ENCODE measurements around the gene CACNB2.

CACNB2 gene

DNA sequence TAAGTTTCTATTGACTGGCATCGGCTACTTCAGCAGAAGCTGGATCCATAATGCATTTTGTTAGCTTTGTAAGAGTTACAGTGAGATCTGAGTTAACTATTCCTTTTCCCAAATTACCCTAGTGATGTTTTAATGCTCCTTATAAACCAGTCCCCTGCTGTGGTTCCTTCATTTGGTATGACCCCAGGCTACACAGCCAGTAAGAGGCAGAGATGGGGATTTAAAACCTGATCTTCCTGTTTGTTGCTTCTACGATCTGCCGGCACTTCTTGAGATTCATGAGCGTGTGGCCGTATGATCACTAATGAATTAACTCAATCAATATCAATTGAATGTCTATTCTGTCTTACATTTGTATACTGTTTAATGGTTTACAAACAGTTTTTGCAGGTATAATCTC, 86.1 kb downstream of the CACNB2 start:
- Histone ChIP-seq H3K27ac (replicated peaks) (no peak overlapping the region), H3K27me3 (ENCODE audit: insufficient read depth, poor library complexity, severe bottlenecking) (no peaks in the 10 kb centered on the region), H3K4me3 (replicated peaks; ENCODE audit: insufficient read depth, low read length) (no peak overlapping the region)
- DNase-seq (ENCODE audit: low read depth in 1 of 2, low spot score in 1 of 2): no peak
- TF ChIP-seq SPI1 (IDR thresholded peaks at IDR 0.05; ENCODE audit: borderline replicate concordance, low read depth) (no peak), POLR2AphosphoS5 (IDR thresholded peaks at IDR 0.05; ENCODE audit: low read depth) (no peak), GABPA (IDR thresholded peaks at IDR 0.05; ENCODE audit: low read depth) (no peak)
- TF ChIP-seq, protein P1, sequence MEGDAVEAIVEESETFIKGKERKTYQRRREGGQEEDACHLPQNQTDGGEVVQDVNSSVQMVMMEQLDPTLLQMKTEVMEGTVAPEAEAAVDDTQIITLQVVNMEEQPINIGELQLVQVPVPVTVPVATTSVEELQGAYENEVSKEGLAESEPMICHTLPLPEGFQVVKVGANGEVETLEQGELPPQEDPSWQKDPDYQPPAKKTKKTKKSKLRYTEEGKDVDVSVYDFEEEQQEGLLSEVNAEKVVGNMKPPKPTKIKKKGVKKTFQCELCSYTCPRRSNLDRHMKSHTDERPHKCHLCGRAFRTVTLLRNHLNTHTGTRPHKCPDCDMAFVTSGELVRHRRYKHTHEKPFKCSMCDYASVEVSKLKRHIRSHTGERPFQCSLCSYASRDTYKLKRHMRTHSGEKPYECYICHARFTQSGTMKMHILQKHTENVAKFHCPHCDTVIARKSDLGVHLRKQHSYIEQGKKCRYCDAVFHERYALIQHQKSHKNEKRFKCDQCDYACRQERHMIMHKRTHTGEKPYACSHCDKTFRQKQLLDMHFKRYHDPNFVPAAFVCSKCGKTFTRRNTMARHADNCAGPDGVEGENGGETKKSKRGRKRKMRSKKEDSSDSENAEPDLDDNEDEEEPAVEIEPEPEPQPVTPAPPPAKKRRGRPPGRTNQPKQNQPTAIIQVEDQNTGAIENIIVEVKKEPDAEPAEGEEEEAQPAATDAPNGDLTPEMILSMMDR (IDR thresholded peaks at IDR 0.05; ENCODE audit: insufficient read depth, low read length): no peak
- TF ChIP-seq, protein P2, sequence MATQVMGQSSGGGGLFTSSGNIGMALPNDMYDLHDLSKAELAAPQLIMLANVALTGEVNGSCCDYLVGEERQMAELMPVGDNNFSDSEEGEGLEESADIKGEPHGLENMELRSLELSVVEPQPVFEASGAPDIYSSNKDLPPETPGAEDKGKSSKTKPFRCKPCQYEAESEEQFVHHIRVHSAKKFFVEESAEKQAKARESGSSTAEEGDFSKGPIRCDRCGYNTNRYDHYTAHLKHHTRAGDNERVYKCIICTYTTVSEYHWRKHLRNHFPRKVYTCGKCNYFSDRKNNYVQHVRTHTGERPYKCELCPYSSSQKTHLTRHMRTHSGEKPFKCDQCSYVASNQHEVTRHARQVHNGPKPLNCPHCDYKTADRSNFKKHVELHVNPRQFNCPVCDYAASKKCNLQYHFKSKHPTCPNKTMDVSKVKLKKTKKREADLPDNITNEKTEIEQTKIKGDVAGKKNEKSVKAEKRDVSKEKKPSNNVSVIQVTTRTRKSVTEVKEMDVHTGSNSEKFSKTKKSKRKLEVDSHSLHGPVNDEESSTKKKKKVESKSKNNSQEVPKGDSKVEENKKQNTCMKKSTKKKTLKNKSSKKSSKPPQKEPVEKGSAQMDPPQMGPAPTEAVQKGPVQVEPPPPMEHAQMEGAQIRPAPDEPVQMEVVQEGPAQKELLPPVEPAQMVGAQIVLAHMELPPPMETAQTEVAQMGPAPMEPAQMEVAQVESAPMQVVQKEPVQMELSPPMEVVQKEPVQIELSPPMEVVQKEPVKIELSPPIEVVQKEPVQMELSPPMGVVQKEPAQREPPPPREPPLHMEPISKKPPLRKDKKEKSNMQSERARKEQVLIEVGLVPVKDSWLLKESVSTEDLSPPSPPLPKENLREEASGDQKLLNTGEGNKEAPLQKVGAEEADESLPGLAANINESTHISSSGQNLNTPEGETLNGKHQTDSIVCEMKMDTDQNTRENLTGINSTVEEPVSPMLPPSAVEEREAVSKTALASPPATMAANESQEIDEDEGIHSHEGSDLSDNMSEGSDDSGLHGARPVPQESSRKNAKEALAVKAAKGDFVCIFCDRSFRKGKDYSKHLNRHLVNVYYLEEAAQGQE (IDR thresholded peaks at IDR 0.05; ENCODE audit: insufficient replicate concordance, low read depth): no peak

DNA sequence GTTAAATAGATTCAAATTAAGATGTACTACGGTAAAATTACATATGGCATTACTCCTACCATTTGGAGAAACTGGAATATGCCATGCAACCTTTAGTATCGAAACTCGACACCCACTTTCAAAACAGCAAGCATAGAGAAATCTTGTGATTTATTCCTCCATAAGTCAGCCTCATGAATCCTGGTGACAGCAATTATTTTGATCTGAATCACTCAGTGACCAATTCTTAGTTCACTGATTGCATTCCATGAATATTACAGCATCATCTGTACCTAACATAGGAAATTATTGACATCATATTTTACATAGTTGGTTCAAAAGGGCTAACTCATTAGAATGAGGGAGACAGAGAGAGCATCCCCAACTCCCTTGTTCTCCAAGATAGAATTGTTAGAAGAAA, 89.6 kb downstream of the CACNB2 start:
- no peak for DNase-seq (ENCODE audit: low read depth in 1 of 2, low spot score in 1 of 2)
- no peak overlapping the region for H3K27ac ChIP-seq (replicated peaks)
- TF ChIP-seq GABPA (IDR thresholded peaks at IDR 0.05; ENCODE audit: low read depth) (no peak), POLR2AphosphoS5 (IDR thresholded peaks at IDR 0.05; ENCODE audit: low read depth) (no peak), SPI1 (IDR thresholded peaks at IDR 0.05; ENCODE audit: borderline replicate concordance, low read depth) (no peak)
- TF ChIP-seq, protein P2 (IDR thresholded peaks at IDR 0.05; ENCODE audit: insufficient replicate concordance, low read depth): no peak
- TF ChIP-seq, protein P1 (IDR thresholded peaks at IDR 0.05; ENCODE audit: insufficient read depth, low read length): no peak

DNA sequence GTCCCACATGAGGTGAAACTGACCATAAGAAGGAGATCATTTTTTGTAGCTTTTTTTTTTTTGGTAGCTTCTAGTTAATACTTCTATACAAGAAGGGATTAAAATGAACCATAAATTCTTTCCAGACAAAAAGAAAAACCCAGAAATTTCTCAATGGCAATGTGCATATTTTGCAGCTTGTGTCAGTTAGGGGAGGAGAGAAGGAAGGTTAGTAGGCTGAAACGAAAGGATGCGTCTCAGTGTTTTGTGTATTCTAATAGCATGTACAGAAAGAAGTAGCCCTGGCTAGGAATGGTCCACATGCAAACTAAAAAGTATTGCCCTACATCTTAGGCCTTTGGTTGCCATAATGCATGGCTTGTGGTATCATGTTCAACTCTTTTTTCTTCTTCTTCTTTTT, 90.6 kb downstream of the CACNB2 start:
- no peak for DNase-seq (ENCODE audit: low read depth in 1 of 2, low spot score in 1 of 2)
- TF ChIP-seq, protein P1 (IDR thresholded peaks at IDR 0.05; ENCODE audit: insufficient read depth, low read length): no peak
- no peak for TF ChIP-seq POLR2AphosphoS5 (IDR thresholded peaks at IDR 0.05; ENCODE audit: low read depth)
- no peak overlapping the region for H3K27ac ChIP-seq (replicated peaks)
- H3K4me3 ChIP-seq (replicated peaks; ENCODE audit: insufficient read depth, low read length): no peak overlapping the region
- no peaks in the 10 kb centered on the region for H3K27me3 ChIP-seq (ENCODE audit: insufficient read depth, poor library complexity, severe bottlenecking)

More for the DNA sequence above, 89.6 kb downstream of the CACNB2 start:
- no peaks in the 10 kb centered on the region for H3K27me3 ChIP-seq (ENCODE audit: insufficient read depth, poor library complexity, severe bottlenecking)
- no peak overlapping the region for H3K4me3 ChIP-seq (replicated peaks; ENCODE audit: insufficient read depth, low read length)

DNA sequence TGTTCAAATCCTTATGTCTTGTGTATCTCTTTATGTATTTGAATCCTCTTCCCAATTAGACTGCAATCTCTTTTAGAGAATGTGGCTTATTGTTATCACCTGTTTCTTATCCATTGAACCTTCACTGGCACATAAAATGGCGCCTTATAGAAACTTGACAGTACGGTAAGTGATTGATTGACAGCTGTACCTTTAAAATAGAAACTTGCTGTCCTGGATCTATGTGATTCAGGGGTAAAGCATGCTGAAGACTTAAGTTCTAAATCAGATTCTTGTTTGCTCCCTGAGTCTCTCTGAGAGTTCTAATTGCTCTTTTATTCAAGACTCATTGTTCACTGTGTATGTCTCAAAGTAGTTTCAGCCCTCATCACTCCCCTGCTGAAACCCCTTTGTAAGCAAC, 91.3 kb downstream of the CACNB2 start:
- no peak for DNase-seq (ENCODE audit: low read depth in 1 of 2, low spot score in 1 of 2)
- no peak overlapping the region for H3K27ac ChIP-seq (replicated peaks)
- TF ChIP-seq GABPA (IDR thresholded peaks at IDR 0.05; ENCODE audit: low read depth): no peak
- TF ChIP-seq SPI1 (IDR thresholded peaks at IDR 0.05; ENCODE audit: borderline replicate concordance, low read depth): no peak
- TF ChIP-seq, protein P1 (IDR thresholded peaks at IDR 0.05; ENCODE audit: insufficient read depth, low read length): no peak
- no peak for TF ChIP-seq POLR2AphosphoS5 (IDR thresholded peaks at IDR 0.05; ENCODE audit: low read depth)
- TF ChIP-seq, protein P2 (IDR thresholded peaks at IDR 0.05; ENCODE audit: insufficient replicate concordance, low read depth): no peak

More for the DNA sequence above, 91.3 kb downstream of the CACNB2 start:
- Histone ChIP-seq H3K4me3 (replicated peaks; ENCODE audit: insufficient read depth, low read length) (no peak overlapping the region), H3K27me3 (ENCODE audit: insufficient read depth, poor library complexity, severe bottlenecking) (no peaks in the 10 kb centered on the region)

Measured in HL-60 (cell line).